GOT3 (cell line): ENCODE measurements around the gene ZNF19.

Experiments
- DNase-seq: peaks from one replicate; lab custom pipeline; 2025; ENCODE audit warnings: mixed read lengths; lab: John Stamatoyannopoulos, UW

Gene ZNF19

DNA sequence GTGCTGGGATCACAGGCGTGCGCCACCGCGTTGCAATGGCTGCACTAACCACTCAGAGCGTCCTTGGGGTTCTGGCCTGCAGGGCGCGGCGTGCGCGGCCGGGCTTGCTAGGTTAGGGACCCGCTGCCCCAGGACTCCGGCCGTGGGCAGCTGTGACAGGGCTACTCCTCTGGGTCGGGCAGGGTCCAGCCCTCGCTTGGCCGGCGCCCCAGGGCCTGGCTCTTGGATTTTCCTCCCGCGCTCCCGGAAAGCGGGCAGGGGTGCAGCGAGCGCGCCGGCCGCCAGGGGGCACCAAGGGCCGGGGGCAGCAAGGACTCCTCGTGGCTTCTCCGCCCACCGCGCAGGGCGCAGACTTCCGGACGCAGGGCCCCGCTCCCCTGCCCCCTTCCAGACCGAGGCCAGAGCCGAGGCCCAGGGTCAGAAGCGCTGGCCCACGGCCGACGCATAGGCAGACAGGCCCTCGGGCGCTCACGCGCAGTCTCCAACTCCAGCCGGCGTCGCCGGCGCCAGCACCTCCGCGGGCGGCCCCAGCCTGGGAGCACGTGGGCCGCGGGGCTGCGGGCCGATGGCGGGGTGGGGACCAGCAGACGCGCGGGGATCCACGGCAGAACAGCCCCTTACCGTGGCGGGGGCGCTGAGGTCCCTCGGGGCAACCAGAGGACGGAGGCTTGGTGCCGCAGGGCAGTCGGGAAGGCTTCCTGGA is 47.6 kb downstream of the ZNF19 start:
- DNase-seq = no peak

DNA sequence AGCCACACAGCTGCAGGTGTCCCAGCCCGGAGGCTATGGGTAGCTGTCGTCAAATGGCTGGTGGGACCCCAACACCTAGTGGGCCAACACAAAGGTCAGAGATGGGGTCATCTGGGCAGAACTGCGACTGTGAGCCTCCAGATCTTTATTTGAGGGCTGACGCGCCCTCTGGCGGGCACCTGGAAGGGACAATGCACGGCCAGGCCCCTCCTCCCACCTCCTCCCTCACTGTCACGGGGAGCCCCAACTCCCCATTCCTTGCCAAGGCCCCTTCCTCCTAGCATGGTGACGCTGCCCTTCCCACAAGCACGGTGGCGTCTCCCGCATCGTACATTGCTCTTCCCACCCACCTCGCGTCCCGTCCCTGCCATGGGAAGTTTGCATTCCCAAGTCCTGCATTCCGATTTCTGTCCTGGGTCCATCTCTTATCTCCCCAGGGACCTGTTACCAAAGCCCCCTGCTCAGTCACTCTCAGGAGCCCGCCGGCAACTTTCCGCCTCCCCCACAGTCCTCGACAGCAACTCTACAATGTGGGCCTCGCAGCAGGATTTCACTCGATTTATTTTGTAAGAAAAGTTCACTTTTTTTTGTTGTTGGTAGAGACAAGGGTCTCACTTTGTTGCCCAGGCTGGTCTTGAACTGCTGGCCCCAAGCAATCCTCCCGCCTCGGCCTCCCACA is 48.3 kb downstream of the ZNF19 start:
- DNase-seq = no peak

- no peak for DNase-seq
Measured at GRCh38 chr16:71439523-71439922, 49.6 kb downstream of the ZNF19 start.

- no peak for DNase-seq
Measured at GRCh38 chr16:71436473-71436872, 52.7 kb downstream of the ZNF19 start.

- DNase-seq = no peak
Measured at GRCh38 chr16:71432906-71433305, 56.2 kb downstream of the ZNF19 start.

DNA sequence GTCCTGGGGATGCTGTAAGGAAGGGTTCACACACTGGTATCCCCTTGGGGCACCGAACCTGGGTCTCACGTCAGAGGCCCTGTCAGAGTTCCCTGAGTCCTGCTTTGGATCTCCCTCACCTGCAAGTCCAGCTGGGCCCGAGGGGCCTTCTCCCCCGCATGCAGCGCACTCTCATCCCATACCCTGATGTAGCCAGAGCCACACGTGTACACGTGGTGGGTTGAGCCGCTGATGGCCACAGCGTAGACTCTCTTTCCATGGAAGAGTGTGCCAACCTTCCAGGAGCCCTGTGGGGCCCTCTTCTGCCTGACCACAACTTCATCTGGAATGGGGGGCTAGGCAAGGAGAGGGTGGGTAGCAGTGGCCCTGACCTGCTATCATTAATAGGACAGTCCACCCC is 57.1 kb downstream of the ZNF19 start:
- no peak for DNase-seq

- DNase-seq = no peak
Measured at GRCh38 chr16:71431176-71431575, 57.9 kb downstream of the ZNF19 start.

- no peak for DNase-seq
Measured at GRCh38 chr16:71430744-71431143, 58.4 kb downstream of the ZNF19 start.

DNA sequence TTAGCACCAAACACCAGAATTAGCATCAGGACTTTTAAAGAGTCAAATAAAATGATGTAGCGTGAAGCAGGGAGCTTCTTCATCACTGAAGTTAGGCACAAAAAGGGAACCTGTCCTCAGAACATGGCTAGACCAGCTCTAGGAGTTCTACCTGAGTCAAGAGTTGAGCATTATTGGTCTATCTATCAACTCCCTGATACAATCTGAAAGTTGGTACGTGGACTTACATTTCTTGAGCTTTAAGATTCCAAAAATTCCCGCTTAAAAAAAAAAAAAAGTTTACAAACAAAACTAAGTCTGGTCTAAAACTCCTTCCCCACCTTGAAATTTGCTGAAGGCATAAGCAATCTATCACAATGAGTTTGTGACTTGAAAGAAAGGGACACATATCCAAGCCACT is 59.5 kb downstream of the ZNF19 start:
- no peak for DNase-seq

GRCh38 chr16:71428883-71429282 is 60.2 kb downstream of the ZNF19 start:
- DNase-seq = no peak

DNA sequence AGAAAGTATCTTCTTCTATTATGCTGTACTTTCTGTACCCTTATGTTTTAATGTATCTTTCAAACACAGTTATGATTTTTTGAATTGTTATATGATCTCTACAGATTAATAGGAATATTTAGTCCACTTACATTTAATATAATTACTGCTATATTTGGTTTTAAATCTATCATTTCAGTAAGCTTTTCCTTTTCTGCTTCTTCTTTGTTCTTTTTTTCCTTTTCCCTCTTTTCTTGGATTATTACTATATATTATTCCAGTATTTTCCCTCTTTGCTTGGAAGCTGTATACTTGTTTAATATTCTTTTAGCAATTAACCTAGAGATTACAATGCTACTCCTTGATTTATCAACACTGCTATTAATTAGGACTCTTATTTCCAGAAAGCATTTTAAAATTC is 60.7 kb downstream of the ZNF19 start:
- DNase-seq = no peak

DNA sequence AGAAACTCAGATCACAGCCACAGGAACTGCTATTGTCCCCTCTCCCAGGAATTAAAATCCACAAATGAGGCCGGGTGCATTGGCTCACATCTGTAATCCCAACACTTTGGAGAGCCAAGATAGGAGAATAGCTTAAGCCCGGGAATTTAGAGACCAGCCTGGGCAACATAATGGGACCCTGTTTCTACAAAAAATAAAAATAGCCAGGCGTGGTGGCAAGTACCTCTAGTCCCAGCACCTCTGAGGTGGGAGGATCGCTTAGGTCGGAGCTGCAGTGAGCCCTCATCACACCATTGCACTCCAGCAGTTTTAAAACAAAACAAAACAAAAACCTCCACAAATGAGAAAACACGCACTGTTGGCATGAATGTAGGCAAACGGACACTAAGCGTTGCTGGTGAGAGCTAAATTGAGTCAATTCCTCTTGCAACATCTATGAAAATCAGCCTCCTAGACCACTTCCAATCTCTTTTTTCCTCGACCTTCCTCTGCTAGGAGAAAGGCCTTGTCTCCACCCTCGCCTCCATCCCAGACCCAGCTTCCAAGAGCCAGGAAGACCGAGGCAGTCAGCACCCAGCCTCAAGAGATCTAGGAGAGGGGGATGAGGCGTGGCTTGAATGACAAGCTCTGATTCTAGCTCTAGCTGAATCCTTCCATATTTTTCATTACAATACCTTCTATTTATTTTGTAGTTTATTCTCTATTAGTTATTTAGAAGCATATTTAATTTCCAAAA is 62.1 kb downstream of the ZNF19 start:
- no peak for DNase-seq

DNA sequence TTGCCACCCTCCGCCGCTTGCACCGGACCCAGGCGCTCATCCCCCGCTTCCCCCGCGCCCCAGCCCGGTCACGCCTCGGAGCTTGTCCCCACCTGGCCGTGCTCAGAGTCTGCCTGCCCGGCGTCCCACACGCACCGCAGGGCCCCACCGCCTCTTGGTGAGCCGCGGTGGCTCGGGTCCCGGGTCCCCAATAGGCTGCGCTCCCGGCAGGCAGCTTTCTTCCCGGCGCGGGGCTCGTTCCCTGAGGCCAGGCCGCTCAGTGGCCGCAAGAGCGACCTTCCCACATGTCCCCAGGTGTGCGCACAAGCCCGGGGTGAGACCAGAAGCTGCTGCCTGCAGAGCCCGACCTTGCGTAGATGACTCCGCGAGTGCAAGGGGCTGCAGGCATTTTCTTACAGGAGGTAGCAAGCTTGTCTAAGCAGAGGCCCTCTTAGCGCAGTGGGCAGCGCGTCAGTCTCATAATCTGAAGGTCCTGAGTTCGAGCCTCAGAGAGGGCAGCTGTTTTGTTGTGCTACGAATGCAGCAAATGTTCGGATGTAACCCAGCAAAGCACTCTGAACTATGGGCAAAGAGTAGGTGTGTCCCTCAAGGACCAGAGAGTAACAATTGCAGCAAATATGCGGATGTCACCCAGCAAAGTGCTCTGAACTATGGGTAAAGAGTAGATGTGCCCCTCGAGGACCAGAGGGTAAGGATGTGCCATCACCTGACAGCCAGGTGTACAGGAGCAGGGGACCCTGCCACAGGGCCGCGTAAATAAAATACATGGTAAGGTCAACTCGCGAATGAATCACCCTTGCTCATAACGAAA is 62.9 kb downstream of the ZNF19 start:
- no peak for DNase-seq

DNA sequence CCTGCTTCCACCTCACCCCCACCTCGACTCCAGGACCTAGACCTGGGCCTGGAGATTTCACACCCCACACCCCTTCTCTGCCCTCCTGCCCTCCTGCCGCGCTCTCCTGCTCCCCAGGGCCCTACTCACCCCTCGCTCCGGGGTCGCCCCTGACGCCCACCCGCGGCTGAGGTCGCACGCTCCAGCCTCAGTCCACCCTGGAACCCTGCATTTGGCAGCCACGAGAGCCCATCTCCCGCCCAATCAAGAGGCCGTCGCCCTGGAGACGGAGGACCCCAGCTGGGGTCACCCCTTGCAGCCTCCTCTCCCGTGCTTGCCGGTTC is 63.4 kb downstream of the ZNF19 start:
- no peak for DNase-seq

DNA sequence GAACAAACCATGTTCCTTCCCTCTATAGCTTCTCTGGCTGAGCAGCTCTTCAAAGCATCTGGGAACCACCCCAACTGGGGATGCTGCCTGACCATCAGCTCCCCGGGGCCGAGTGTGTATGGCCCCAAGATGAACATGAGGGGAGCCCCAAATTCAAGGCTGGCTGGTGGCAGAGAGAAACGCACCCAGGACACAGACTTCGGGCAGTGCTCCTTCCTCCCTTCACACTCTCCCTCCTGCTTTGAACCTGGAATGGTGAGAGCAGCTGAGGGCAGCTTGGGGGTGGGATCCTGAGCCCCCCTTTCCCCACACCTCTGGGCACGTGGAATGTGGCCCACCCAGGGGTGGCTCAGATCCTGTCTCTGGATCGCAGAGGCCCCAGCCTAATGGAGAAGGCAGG is 64.5 kb downstream of the ZNF19 start:
- DNase-seq = no peak

GRCh38 chr16:71423865-71424264 is 65.3 kb downstream of the ZNF19 start:
- no peak for DNase-seq
